GM18526 (cell line): Measurements from ENCODE around the gene SNAPC4.

Experiments used
- POLR2A ChIP-seq: IDR thresholded peaks from 3 replicates; pipeline ENCODE4 v1.6.1; 2011; ENCODE audit not compliant: insufficient read length; ENCODE audit errors: extremely low read depth

Gene SNAPC4

GRCh38 chr9:136377341-136378169 lies 22.4 kb downstream of the SNAPC4 start:
- TF ChIP-seq POLR2A: no peak

GRCh38 chr9:136376457-136376856 lies 23.5 kb downstream of the SNAPC4 start:
- TF ChIP-seq POLR2A: no peak

- TF ChIP-seq POLR2A: no peak
These were observed 24.9 kb downstream of the SNAPC4 start for GRCh38 chr9:136375096-136375495.

- no peak for TF ChIP-seq POLR2A
These were observed 25.8 kb downstream of the SNAPC4 start for GRCh38 chr9:136374183-136374575.

GRCh38 chr9:136373300-136374182 lies 26.4 kb downstream of the SNAPC4 start, which contains the start of gene CARD9:
TSS of gene CARD9 (minus strand) at chr9:136373669. CDS start at chr9:136372078, 1,591 bp downstream.
- TF ChIP-seq POLR2A: no peak

GRCh38 chr9:136372561-136373299 lies 27.2 kb downstream of the SNAPC4 start:
- TF ChIP-seq POLR2A: no peak

- TF ChIP-seq POLR2A: no peak
These were observed 28.0 kb downstream of the SNAPC4 start for GRCh38 chr9:136372006-136372405.

- no peak for TF ChIP-seq POLR2A
These were observed 28.5 kb downstream of the SNAPC4 start for GRCh38 chr9:136371533-136371880.

- TF ChIP-seq POLR2A: no peak
These were observed 29.1 kb downstream of the SNAPC4 start for GRCh38 chr9:136370687-136371532.

- no peak for TF ChIP-seq POLR2A
These were observed 29.9 kb downstream of the SNAPC4 start for GRCh38 chr9:136370037-136370436.

GRCh38 chr9:136368190-136368589 lies 31.8 kb downstream of the SNAPC4 start:
- no peak for TF ChIP-seq POLR2A

- TF ChIP-seq POLR2A: no peak
These were observed 32.4 kb downstream of the SNAPC4 start for GRCh38 chr9:136367296-136368145.

GRCh38 chr9:136366826-136367225 lies 33.1 kb downstream of the SNAPC4 start:
- no peak for TF ChIP-seq POLR2A
